Renal pelvis (tissue), 4 donors: ENCODE results near the gene TRAF3IP1. TPM values are rescaled to one million over a fixed set of nuclear protein-coding genes. Genes with fewer than 3 reads are reported as not detected.

Experiments used
- DNase-seq: peaks from one replicate; pipeline ENCODE4 v3.0.0-alpha.2; 2013
- polyA plus RNA-seq, 3 donors: library from polyadenylated mRNA; unstranded; fragments of 120-200 nt; gene quantifications; one replicate each; pipeline ENCODE4 v1.2.1, GENCODE V29; 2013; ENCODE audit not compliant: insufficient read length in 3 of 3

Gene TRAF3IP1
- polyA plus RNA-seq, 3 donors: 20.2 to 27.4 (median 20.9) TPM

GRCh38 chr2:238444242-238444641, 123.9 kb downstream of the TRAF3IP1 start:
- no peak for DNase-seq

GRCh38 chr2:238445409-238446190, 125.3 kb downstream of the TRAF3IP1 start:
- DNase-seq: no peak

GRCh38 chr2:238446371-238446770, 126.1 kb downstream of the TRAF3IP1 start:
- DNase-seq: no peak

GRCh38 chr2:238448031-238448955, 128.0 kb downstream of the TRAF3IP1 start:
- DNase-seq: no peak

GRCh38 chr2:238449241-238449640, 128.9 kb downstream of the TRAF3IP1 start:
- DNase-seq: no peak

GRCh38 chr2:238449909-238450417, 129.6 kb downstream of the TRAF3IP1 start:
- no peak for DNase-seq

- no peak for DNase-seq
Measured at GRCh38 chr2:238450440-238450861, 130.1 kb downstream of the TRAF3IP1 start.

Other genes starting within 250 kb of the TRAF3IP1 start
- gene ESPNL, start 220.2 kb upstream of the TRAF3IP1 start, polyA plus RNA-seq: 1 to 10 TPM in 2 of 3 donors, under 1 TPM in 1; 0.44 to 5.1 (median 3.6) TPM
- under 1 TPM; 0.24 to 0.60 (median 0.36) TPM for gene KLHL30, start 181.8 kb upstream of the TRAF3IP1 start, polyA plus RNA-seq
- 1 to 10 TPM; 6.0 to 8.1 (median 7.3) TPM for gene ERFE, start 161.5 kb upstream of the TRAF3IP1 start, polyA plus RNA-seq
- 10 to 100 TPM; 41.4 to 60.4 (median 55.1) TPM for gene ILKAP, start 116.8 kb upstream of the TRAF3IP1 start, polyA plus RNA-seq
- 10 to 100 TPM in 1 of 3 donors, 1 to 10 TPM in 2; 8.5 to 10.4 (median 9.2) TPM for gene HES6, start 80.5 kb upstream of the TRAF3IP1 start, polyA plus RNA-seq
- gene PER2, start 31.9 kb upstream of the TRAF3IP1 start, polyA plus RNA-seq: 1 to 10 TPM; 5.7 to 8.0 (median 7.6) TPM
- gene ASB1, start 106.4 kb downstream of the TRAF3IP1 start, polyA plus RNA-seq: 10 to 100 TPM; 27.4 to 30.3 (median 30.0) TPM